HepG2 (cell line): Measurements from ENCODE around the gene ADSS1. TPM values are rescaled to one million over a fixed set of nuclear protein-coding genes. Genes with fewer than 3 reads are reported as not detected.
A peak's percentile ranks its signal among the peaks of the same experiment; 100 is the strongest.

ENCODE experiments used
- ATAC-seq: fragments of 200-7000 bp; cut with Tn5 transposase; 3 replicates; pipeline ENCODE4 v1.9.1; 2020; ENCODE audit warnings: mild to moderate bottlenecking, moderate library complexity
- BruUV-seq: library from RNA; stranded (reverse); fragments of 400-500 nt; replicated peaks from 2 replicates; lab custom pipeline; 2021; lab: Mats Ljungman, UMichigan
- CTCF ChIA-PET: fragments of 300-600 bp; formaldehyde crosslinking; extraction: SDS; loops from one replicate; lab custom pipeline; 2021; ENCODE audit warnings: low total read pairs, inconsistent platforms, low intra/inter-chr PET ratio; lab: Yijun Ruan, JAX
- POLR2A ChIA-PET: fragments of 350-600 bp; sonication (Branson Sonifier 250); formaldehyde crosslinking; loops from one replicate; lab custom pipeline; 2020; ENCODE audit warnings: antibody characterized with exemption, inconsistent platforms; lab: Yijun Ruan, JAX
- DNase-seq: peaks from one replicate; pipeline ENCODE4 v3.0.0-alpha.2; 2015; ENCODE audit warnings: low spot score
- FAIRE-seq: peaks from 3 replicates; lab custom pipeline; 2011; peaks lifted over from hg19 to GRCh38; lab: Jason Lieb, UNC
- H2AFZ ChIP-seq: one replicate; pipeline ENCODE4 v1.6.1; 2011; ENCODE audit warnings: low read length, inconsistent platforms
- H3K27ac ChIP-seq: fragments of 300-600 bp; 3 replicates; pipeline ENCODE4 v1.8.0; 2011; ENCODE audit warnings: mixed run types, mild to moderate bottlenecking, mixed read lengths, low read length, inconsistent platforms; ENCODE audit not compliant: insufficient read depth; ENCODE audit errors: extremely low read length
- H3K27me3 ChIP-seq, 2 experiments: fragments of 200-600 bp in 1 of 2; 2 replicates in 1 of 2; 3 replicates in 1 of 2; pipeline versions ENCODE4 v1.6.0 to v1.8.0; 2011; ENCODE audit warnings: low read length in 2 of 2, mild to moderate bottlenecking in 2 of 2, moderate library complexity in 2 of 2, inconsistent platforms in 1 of 2; ENCODE audit not compliant: insufficient read depth in 2 of 2, control insufficient read depth in 1 of 2
- H3K36me3 ChIP-seq, 2 experiments: fragments of 200-600 bp in 1 of 2; replicated peaks in 1 of 2; 2 replicates in 1 of 2; 3 replicates in 1 of 2; pipeline versions ENCODE4 v1.5.1 to v1.8.0; 2011; ENCODE audit warnings: low read length in 2 of 2, inconsistent platforms in 1 of 2; ENCODE audit not compliant: insufficient read depth in 2 of 2, control insufficient read depth in 1 of 2
- H3K4me1 ChIP-seq: 2 replicates; pipeline ENCODE4 v1.5.1; 2012; ENCODE audit warnings: low read length, inconsistent platforms; ENCODE audit not compliant: insufficient read depth
- H3K4me2 ChIP-seq: 2 replicates; pipeline ENCODE4 v1.6.0; 2011; ENCODE audit warnings: low read depth, low read length, inconsistent platforms
- H3K4me3 ChIP-seq, 3 experiments: fragments of 200-600 bp in 1 of 3; sonication (generic), shearing (Covaris generic) in 1 of 3; replicated peaks in 1 of 3; 2 replicates each; pipeline ENCODE4 v1.5.1; 2011 to 2016; ENCODE audit warnings: low read length in 3 of 3, inconsistent platforms in 2 of 3, low read depth in 2 of 3, mild to moderate bottlenecking in 2 of 3, control low read depth in 1 of 3, mixed read lengths in 1 of 3; ENCODE audit not compliant: insufficient read depth in 1 of 3
- H3K79me2 ChIP-seq: one replicate; pipeline ENCODE4 v1.6.1; 2011; ENCODE audit warnings: low read length, inconsistent platforms; ENCODE audit not compliant: insufficient read depth
- H3K9ac ChIP-seq: 2 replicates; pipeline ENCODE4 v1.6.0; 2011; ENCODE audit warnings: mild to moderate bottlenecking, low read depth, low read length, inconsistent platforms; ENCODE audit not compliant: insufficient read depth
- H3K9me3 ChIP-seq: 2 replicates; pipeline ENCODE4 v1.5.1; 2012; ENCODE audit warnings: mild to moderate bottlenecking, low read length
- H4K20me1 ChIP-seq: 2 replicates; pipeline ENCODE4 v1.6.0; 2011; ENCODE audit warnings: inconsistent platforms, mild to moderate bottlenecking, low read length, moderate library complexity; ENCODE audit not compliant: insufficient read depth
- CTCF ChIP-seq: sonication (generic); formaldehyde crosslinking; IDR thresholded peaks from 2 replicates; pipeline ENCODE4 v1.5.0; 2020; ENCODE audit warnings: mild to moderate bottlenecking, missing genetic modification reagents, moderate library complexity
- EZH2 ChIP-seq: conservative IDR thresholded peaks from 2 replicates; pipeline ENCODE4 v1.6.1; 2012; ENCODE audit warnings: mild to moderate bottlenecking, low read depth, low read length, moderate library complexity
- KLF11 ChIP-seq: IDR thresholded peaks from 2 replicates; pipeline ENCODE4 v1.6.1; 2016; ENCODE audit warnings: missing compliant biosample characterization
- MNT ChIP-seq: fragments of 450-650 bp; IDR thresholded peaks from 2 replicates; pipeline ENCODE4 v1.6.1; 2016
- NCOA1 ChIP-seq: sonication (generic); formaldehyde crosslinking; IDR thresholded peaks from 2 replicates; pipeline ENCODE4 v1.9.0; 2021; ENCODE audit warnings: missing genetic modification reagents
- STAG1 ChIP-seq: sonication (generic); formaldehyde crosslinking; IDR thresholded peaks from 2 replicates; pipeline ENCODE4 v1.4.0; 2020; ENCODE audit warnings: missing genetic modification reagents
- TAF15 ChIP-seq: fragments of 200-400 bp; formaldehyde crosslinking; IDR thresholded peaks from one replicate; pipeline ENCODE4 v1.6.1; 2018; ENCODE audit warnings: mild to moderate bottlenecking, low read depth, low read length; ENCODE audit not compliant: poor library complexity, severe bottlenecking
- ZNF687 ChIP-seq: sonication (generic); formaldehyde crosslinking; IDR thresholded peaks from 2 replicates; pipeline ENCODE4 v1.5.1; 2020; ENCODE audit warnings: mild to moderate bottlenecking, missing genetic modification reagents, moderate library complexity
- WGBS: methylation state at CpG from one replicate; pipeline ENCODE4 v1.1.6; 2017; ENCODE audit warnings: low lambda C conversion rate; 5-methylcytosine and 5-hydroxymethylcytosine counted together
- in situ Hi-C: cut with HindIII; loops from 2 replicates; pipeline ENCODE4 v1.10.0; 2017; ENCODE audit warnings: low pct_unique_long_range_greater_than_20kb; ENCODE audit not compliant: extremely low pct_ligation_motif_present
- intact Hi-C: fragments of 100-400 bp; cut with micrococcal nuclease; formaldehyde crosslinking; loops from one replicate; pipeline ENCODE4 v1.10.0; 2022; ENCODE audit not compliant: unreplicated experiment
- polyA plus RNA-seq, 8 experiments: library from polyadenylated mRNA; depleted of rRNA in 3 of 8; stranded (reverse) in 7 of 8; unstranded in 1 of 8; fragments of >200 nt; fragmentation: Illumina TruSeq in 4 of 8; extraction: Trizol in 4 of 8; gene quantifications; 2 replicates each; pipeline versions ENCODE4 v1.2.1 to v1.2.3, GENCODE V29; 2011 to 2016; ENCODE audit warnings: low read depth in 4 of 8, missing spikeins in 1 of 8, mixed read lengths in 1 of 8; ENCODE audit not compliant: insufficient read depth in 1 of 8
- total RNA-seq, 5 experiments: library from RNA; depleted of rRNA; stranded (reverse); fragments of >200 nt; fragmentation: Illumina TruSeq; extraction: Trizol; gene quantifications; 2 replicates each; pipeline ENCODE4 v1.2.3, GENCODE V29; 2016; ENCODE audit warnings: low read depth in 1 of 5

ADSS1 gene
- total and polyA plus RNA-seq, 2 of the 13 experiments (the other 11 are each of a cell fraction or from before 2014, with no cell fraction given), result 1.0 to 36.7 TPM

DNA sequence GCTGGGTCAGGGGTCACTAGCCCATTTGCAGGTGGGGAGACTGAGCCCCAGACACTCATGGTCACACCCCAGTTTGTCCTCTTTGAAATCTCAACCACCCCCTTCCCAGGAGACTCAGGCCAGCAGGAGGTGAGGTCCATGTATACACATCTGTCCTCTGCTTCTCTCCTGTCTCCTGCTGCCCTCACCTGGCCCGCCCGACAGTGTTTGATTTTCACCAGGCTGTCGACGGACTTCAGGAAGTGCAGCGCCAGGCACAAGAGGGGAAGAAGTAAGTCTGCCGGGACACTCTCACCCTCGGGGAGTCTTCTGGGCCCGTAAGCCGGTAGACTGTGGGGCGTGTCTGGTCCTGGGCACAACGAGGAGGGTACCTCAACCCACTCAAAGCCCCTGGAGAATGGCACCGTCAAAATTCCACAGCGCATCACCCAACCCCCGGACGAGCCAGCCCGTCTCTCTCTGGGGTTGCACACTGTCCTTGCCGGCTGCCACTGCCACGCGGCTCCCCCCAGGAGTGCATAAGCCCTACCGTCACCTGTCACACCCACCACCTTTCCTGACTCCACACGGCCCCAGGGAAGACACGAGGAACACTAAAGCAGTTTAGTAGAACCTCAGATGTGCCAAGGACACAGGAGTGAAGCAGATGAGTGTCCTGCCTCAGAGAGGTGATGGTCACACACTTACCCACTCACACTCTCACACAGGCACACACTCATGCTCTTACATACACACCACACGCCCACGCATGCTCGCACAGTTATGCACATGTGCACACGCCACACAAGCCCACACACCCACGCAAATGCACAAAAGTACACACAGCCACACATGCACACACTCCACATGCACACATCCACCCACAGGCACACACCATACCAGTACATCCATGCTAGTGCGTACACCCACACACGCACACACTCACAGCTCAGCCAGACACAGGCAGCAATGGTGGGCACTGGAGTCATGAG is 15.8 kb downstream of the ADSS1 start:
- Histone ChIP-seq H2AFZ (no peak overlapping the region), H3K4me3 (no peak overlapping the region)
- in situ Hi-C loops, result no loop called here
- no TSS peak for BruUV-seq
- TF ChIP-seq CTCF (CRISPR knock-in tag) (peak; percentile 37; the same call in 1 of the 2 replicates), TAF15 (no peak), NCOA1 (CRISPR knock-in tag) (no peak), EZH2 (no peak), STAG1 (peak; percentile 37; the same call in 1 of the 2 replicates), MNT (peak; percentile 44), KLF11 (CRISPR knock-in tag) (no peak), ZNF687 (CRISPR knock-in tag) (peak; percentile 15)
- TF ChIP-seq, all 625 proteins: peak for 4
- Histone ChIP-seq H3K4me1 (peaks cover 41% of the 10 kb centered on the region), H3K9ac (no peak overlapping the region), H4K20me1 (no peaks in the 10 kb centered on the region), H3K27me3 (no peaks in the 10 kb centered on the region), H3K9me3 (no peaks in the 10 kb centered on the region), H3K36me3 (no peaks in the 10 kb centered on the region; a peak in 2 of 5 replicates), H3K4me2 (no peak overlapping the region), H3K79me2 (no peaks in the 10 kb centered on the region), H3K27ac (no peak overlapping the region)
- ATAC-seq, result no peak
- no peak for FAIRE-seq
- 91% methylated on average over 26 of the region's 29 CpGs for WGBS
- intact Hi-C loops, result no loop called here
- ChIA-PET CTCF (no interaction called here), POLR2A (no interaction called here)
- DNase-seq, result no peak
